Upper lobe of left lung (tissue), 6 donors: Measurements from ENCODE around the gene PLCG2. TPM values are rescaled to one million over a fixed set of nuclear protein-coding genes. Genes with fewer than 3 reads are reported as not detected.

Experiments used
- ATAC-seq, 2 donors: fragments of 200-7000 bp; cut with Tn5 transposase; one replicate each; pipeline ENCODE4 v1.9.1; 2022; ENCODE audit warnings: mild to moderate bottlenecking in 2 of 2, moderate library complexity in 2 of 2; ENCODE audit not compliant: low FRiP score in 2 of 2
- DNase-seq, 2 donors: peaks; one replicate each; pipeline ENCODE4 v3.0.0-alpha.2; 2019 to 2020
- H3K27ac ChIP-seq, 4 donors: fragments of 200-600 bp; sonication (generic); one replicate each; pipeline ENCODE4 v1.5.1; 2016 to 2019
- H3K27me3 ChIP-seq, 4 donors: fragments of 200-600 bp; sonication (generic); one replicate each; pipeline ENCODE4 v1.5.1; 2017 to 2019
- H3K36me3 ChIP-seq, 4 donors: fragments of 200-600 bp; sonication (generic); one replicate each; pipeline ENCODE4 v1.5.1; 2016 to 2019
- H3K4me1 ChIP-seq, 4 donors: fragments of 200-600 bp; sonication (generic); one replicate each; pipeline ENCODE4 v1.5.1; 2018 to 2019
- H3K4me3 ChIP-seq, 4 donors: fragments of 200-600 bp; sonication (generic); one replicate each; pipeline ENCODE4 v1.5.1; 2017 to 2019; ENCODE audit warnings: mild to moderate bottlenecking in 2 of 4, moderate library complexity in 1 of 4
- H3K9me3 ChIP-seq, 4 donors: fragments of 200-600 bp; sonication (generic); one replicate each; pipeline ENCODE4 v1.5.1; 2018 to 2019
- CTCF ChIP-seq, 6 experiments: fragments of 450-650 bp in 4 of 6; fragments of 200-600 bp in 2 of 6; sonication (generic) in 2 of 6; IDR thresholded peaks; one replicate each; pipeline ENCODE4 v1.5.1; 2016 to 2019; ENCODE audit warnings: antibody characterized with exemption in 6 of 6
- EP300 ChIP-seq, 4 donors: sonication (generic); formaldehyde crosslinking; IDR thresholded peaks; one replicate each; pipeline ENCODE4 v1.5.1; 2017; ENCODE audit warnings: antibody characterized with exemption in 4 of 4, control low read depth in 2 of 4
- POLR2A ChIP-seq, 4 donors: fragments of 450-650 bp; IDR thresholded peaks; one replicate each; pipeline ENCODE4 v1.5.1; 2016 to 2017; ENCODE audit warnings: antibody characterized with exemption in 4 of 4, mild to moderate bottlenecking in 2 of 4
- POLR2AphosphoS5 ChIP-seq, 2 donors: sonication (generic); formaldehyde crosslinking; IDR thresholded peaks; one replicate each; pipeline ENCODE4 v1.5.1; 2017; ENCODE audit warnings: antibody characterized with exemption in 2 of 2
- WGBS, 2 donors: methylation state at CpG; one replicate each; pipeline ENCODE4 v1.1.5; 2017 to 2018; 5-methylcytosine and 5-hydroxymethylcytosine counted together
- total RNA-seq, 6 donors: library from RNA; depleted of rRNA in 4 of 6; stranded (reverse); fragments of >200 nt in 4 of 6; gene quantifications; one replicate each; pipeline versions ENCODE4 v1.1.0 to v1.2.1, GENCODE V29; 2016 to 2021
- donor health status: DM: no; HTN: no; CAD: no; lungs with moderate emphysema.
- donor health status: DM: no; HTN: yes; CAD: no; lungs with severe emphysema.

The PLCG2 gene
- total RNA-seq, 6 donors from 2014 or later = 13.8 to 85.9 (median 35.1) TPM

GRCh38 chr16:81850197-81850944 lies 71.3 kb downstream of the PLCG2 start:
- Histone ChIP-seq H3K4me3 (no peak overlapping the region), H3K4me1 (no peaks in the 10 kb centered on the region), H3K9me3 (no peaks in the 10 kb centered on the region), H3K36me3 (no peaks in the 10 kb centered on the region), H3K27ac (no peak overlapping the region), H3K27me3 (no peaks in the 10 kb centered on the region)
- 69 to 71% methylated on average over 10 of the region's 10 CpGs for WGBS, 2 donors
- ATAC-seq (no peak), DNase-seq (no peak)
- no peak for TF ChIP-seq EP300 (IDR thresholded peaks at IDR 0.05)
- TF ChIP-seq POLR2AphosphoS5 (IDR thresholded peaks at IDR 0.05) = no peak
- no peak for TF ChIP-seq POLR2A (IDR thresholded peaks at IDR 0.05)

- 84 to 100% methylated on average over 2 of the region's 2 CpGs for WGBS, 2 donors
- H3K27ac ChIP-seq = no peak overlapping the region
- no peaks in the 10 kb centered on the region for H3K36me3 ChIP-seq
- ATAC-seq = no peak
- no peaks in the 10 kb centered on the region for H3K27me3 ChIP-seq
- no peak overlapping the region for H3K4me3 ChIP-seq
- H3K9me3 ChIP-seq = no peaks in the 10 kb centered on the region
- no peaks in the 10 kb centered on the region for H3K4me1 ChIP-seq
- no peak for DNase-seq
- TF ChIP-seq POLR2A (IDR thresholded peaks at IDR 0.05) (no peak), CTCF (IDR thresholded peaks at IDR 0.05) (no peak), EP300 (IDR thresholded peaks at IDR 0.05) (no peak), POLR2AphosphoS5 (IDR thresholded peaks at IDR 0.05) (no peak)
Observed at GRCh38 chr16:81852347-81852746, 73.3 kb downstream of the PLCG2 start.

- H3K9me3 ChIP-seq = no peaks in the 10 kb centered on the region
- WGBS, 2 donors = 84 to 90% methylated on average over 8 of the region's 8 CpGs
- H3K27ac ChIP-seq = no peak overlapping the region
- DNase-seq (no peak), ATAC-seq (no peak)
- no peaks in the 10 kb centered on the region for H3K27me3 ChIP-seq
- peaks cover 0 to 2% (median 0%) of the 10 kb centered on the region in 4 donors for H3K4me1 ChIP-seq
- H3K36me3 ChIP-seq = peaks cover 0 to 4% (median 0%) of the 10 kb centered on the region in 4 donors
- no peak for TF ChIP-seq POLR2A (IDR thresholded peaks at IDR 0.05)
- no peak for TF ChIP-seq EP300 (IDR thresholded peaks at IDR 0.05)
- no peak for TF ChIP-seq CTCF (IDR thresholded peaks at IDR 0.05)
- TF ChIP-seq POLR2AphosphoS5 (IDR thresholded peaks at IDR 0.05) = no peak
- H3K4me3 ChIP-seq = no peak overlapping the region
Observed at GRCh38 chr16:81855552-81856153, 76.6 kb downstream of the PLCG2 start.

- WGBS, 2 donors = 90 to 92% methylated on average over 18 of the region's 18 CpGs
- Histone ChIP-seq H3K36me3 (peaks cover 0 to 4% (median 0%) of the 10 kb centered on the region in 4 donors), H3K27me3 (no peaks in the 10 kb centered on the region), H3K9me3 (no peaks in the 10 kb centered on the region), H3K4me3 (no peak overlapping the region), H3K27ac (peak overlapping the region; percentile 36 to 83 (median 64)), H3K4me1 (peaks cover 7 to 10% (median 9%) of the 10 kb centered on the region in 4 donors)
- ATAC-seq (no peak), DNase-seq (no peak)
- TF ChIP-seq POLR2A (IDR thresholded peaks at IDR 0.05) (no peak), EP300 (IDR thresholded peaks at IDR 0.05) (no peak), CTCF (IDR thresholded peaks at IDR 0.05) (no peak), POLR2AphosphoS5 (IDR thresholded peaks at IDR 0.05) (no peak)
Observed at GRCh38 chr16:81860287-81861266, 81.5 kb downstream of the PLCG2 start.

- peaks cover 8 to 19% (median 12%) of the 10 kb centered on the region in 4 donors for H3K4me1 ChIP-seq
- H3K4me3 ChIP-seq = no peak overlapping the region
- ATAC-seq (no peak), DNase-seq (no peak)
- H3K27ac ChIP-seq = peak overlapping the region; percentile 36 to 83 (median 64)
- TF ChIP-seq EP300 (IDR thresholded peaks at IDR 0.05) = no peak
- TF ChIP-seq POLR2A (IDR thresholded peaks at IDR 0.05) = no peak
- TF ChIP-seq CTCF (IDR thresholded peaks at IDR 0.05) = no peak
- no peak for TF ChIP-seq POLR2AphosphoS5 (IDR thresholded peaks at IDR 0.05)
- WGBS, 2 donors = 76 to 78% methylated on average over 6 to 10 of the region's 10 CpGs
- no peaks in the 10 kb centered on the region for H3K27me3 ChIP-seq
- no peaks in the 10 kb centered on the region for H3K9me3 ChIP-seq
- peaks cover 0 to 4% (median 0%) of the 10 kb centered on the region in 4 donors for H3K36me3 ChIP-seq
Observed at GRCh38 chr16:81861503-81861902, 82.4 kb downstream of the PLCG2 start.
